GM12875 (cell line): ENCODE data around the gene MYOZ1.

Source experiments
- H3K4me3 ChIP-seq: one replicate; pipeline ENCODE4 v1.5.1; 2011; ENCODE audit warnings: low read depth, low read length, control low read depth
- CTCF ChIP-seq: IDR thresholded peaks from 2 replicates; pipeline ENCODE4 v1.5.1; 2011; ENCODE audit warnings: low read depth, mild to moderate bottlenecking, control low read depth, inconsistent platforms, low read length, moderate library complexity, borderline replicate concordance; ENCODE audit not compliant: insufficient read depth

The MYOZ1 gene

DNA sequence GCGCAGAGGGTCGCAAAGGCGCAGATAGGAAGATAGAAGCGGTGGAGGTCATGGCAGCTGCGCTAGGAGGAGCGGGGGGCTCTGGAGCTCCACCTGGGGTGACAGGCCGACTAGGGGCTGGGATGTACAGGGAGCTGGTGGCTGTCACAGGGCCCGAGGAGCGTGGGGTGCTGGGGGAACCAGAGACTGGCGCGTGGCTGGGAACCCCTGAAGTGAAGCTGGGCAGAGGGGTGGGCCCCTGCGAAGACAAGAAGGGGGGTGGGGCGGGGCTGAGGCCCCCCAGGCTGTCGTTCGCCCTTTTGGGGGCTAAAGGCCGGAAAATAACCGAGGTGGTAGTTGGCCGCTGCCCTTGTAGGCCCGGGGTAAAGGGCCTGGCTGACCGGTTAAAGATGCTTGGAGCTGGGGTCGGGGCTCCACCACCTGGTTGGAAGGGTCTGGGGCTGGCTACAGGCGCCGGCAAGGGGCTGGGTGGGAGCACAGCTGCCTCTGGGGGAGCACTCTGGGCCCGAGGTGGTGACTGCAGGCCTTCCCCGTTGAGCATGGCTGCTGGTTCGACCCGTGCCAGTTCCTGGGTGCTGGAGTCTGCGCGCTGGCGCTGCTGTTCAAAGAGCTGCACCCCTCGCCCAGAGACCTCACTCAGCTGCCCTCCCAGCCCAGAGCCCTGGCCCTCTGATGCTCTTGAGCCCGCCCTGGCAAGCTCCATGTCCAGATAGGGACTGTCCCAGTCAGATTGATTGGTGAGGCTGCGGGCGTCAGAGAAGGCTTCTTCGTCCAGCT, 6.8 kb upstream of the MYOZ1 start:
- peak overlapping the region; percentile 81 for H3K4me3 ChIP-seq
- no peak for TF ChIP-seq CTCF

DNA sequence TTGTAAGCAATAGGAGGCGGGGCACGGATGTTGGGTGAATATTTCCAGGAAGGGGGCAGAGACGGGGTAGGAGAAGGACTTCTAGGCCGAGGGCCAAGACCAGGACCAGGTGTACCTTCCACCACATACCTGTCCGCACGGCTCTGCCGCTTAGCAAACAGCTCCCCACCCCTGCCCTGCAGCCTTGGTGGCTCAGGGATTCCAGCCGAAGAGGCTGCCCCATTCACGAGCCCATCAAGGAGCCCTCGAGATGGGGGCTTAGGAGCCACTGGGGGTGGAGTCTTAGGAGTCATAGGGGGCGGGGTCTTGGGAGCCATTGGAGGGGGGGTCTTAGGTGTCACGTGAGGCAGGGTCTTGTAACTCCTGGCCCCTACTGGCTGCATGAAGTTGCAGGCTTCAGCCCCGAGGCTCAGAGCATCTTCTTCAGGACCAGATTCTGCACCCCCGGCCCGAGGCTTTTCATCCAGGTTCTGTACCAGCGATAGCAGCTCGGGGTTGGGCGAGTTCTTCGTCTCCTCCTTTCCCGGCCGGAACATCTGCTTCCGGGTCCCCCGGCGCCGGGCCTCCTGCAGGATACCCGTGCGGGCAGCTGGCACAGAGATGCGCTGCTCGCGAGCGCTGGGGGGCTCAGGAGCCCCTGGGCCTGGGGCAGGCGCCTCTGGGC, 6.1 kb upstream of the MYOZ1 start:
- H3K4me3 ChIP-seq, result peak overlapping the region; percentile 81
- TF ChIP-seq CTCF, result no peak

GRCh38 chr10:73646598-73647041, 5.3 kb upstream of the MYOZ1 start:
- no peak for TF ChIP-seq CTCF
- H3K4me3 ChIP-seq, result no peak overlapping the region

- TF ChIP-seq CTCF, result no peak
- H3K4me3 ChIP-seq, result no peak overlapping the region
These were observed 4.0 kb upstream of the MYOZ1 start for GRCh38 chr10:73645251-73645650.

DNA sequence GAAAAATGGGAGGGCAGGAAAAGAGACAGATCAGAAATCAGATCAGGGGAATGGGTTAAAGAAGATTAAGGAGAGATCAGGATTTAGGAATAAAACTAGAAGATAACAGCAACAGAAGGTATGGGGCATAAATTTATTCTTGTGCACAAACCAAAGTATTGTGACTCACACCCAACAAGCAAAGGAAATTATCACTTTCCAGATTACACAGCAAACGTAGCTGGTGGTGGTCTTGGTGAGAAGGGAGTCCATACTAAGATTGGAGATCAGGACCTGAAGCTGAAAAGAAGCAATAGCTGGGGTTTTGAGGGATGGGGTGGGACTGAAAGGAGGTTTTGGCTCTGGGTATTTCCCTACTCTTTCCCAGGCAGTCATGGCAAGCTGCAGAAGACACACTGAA, 3.5 kb upstream of the MYOZ1 start:
- no peak for TF ChIP-seq CTCF
- no peak overlapping the region for H3K4me3 ChIP-seq

GRCh38 chr10:73644015-73644743, 2.9 kb upstream of the MYOZ1 start:
- TF ChIP-seq CTCF, result peak; percentile 73
- no peak overlapping the region for H3K4me3 ChIP-seq
